ENCODE measurements around the gene SPATS1. TPM values are rescaled to one million over a fixed set of nuclear protein-coding genes. Genes with fewer than 3 reads are reported as not detected.
"Not testable (repeated sequence)": the region's sequence is repeated elsewhere in the genome, so short reads cannot be mapped to it uniquely, and the experiment has no call there.

Gene SPATS1
- total RNA-seq, 1 experiment from 2014 or later: 10.1 TPM

DNA sequence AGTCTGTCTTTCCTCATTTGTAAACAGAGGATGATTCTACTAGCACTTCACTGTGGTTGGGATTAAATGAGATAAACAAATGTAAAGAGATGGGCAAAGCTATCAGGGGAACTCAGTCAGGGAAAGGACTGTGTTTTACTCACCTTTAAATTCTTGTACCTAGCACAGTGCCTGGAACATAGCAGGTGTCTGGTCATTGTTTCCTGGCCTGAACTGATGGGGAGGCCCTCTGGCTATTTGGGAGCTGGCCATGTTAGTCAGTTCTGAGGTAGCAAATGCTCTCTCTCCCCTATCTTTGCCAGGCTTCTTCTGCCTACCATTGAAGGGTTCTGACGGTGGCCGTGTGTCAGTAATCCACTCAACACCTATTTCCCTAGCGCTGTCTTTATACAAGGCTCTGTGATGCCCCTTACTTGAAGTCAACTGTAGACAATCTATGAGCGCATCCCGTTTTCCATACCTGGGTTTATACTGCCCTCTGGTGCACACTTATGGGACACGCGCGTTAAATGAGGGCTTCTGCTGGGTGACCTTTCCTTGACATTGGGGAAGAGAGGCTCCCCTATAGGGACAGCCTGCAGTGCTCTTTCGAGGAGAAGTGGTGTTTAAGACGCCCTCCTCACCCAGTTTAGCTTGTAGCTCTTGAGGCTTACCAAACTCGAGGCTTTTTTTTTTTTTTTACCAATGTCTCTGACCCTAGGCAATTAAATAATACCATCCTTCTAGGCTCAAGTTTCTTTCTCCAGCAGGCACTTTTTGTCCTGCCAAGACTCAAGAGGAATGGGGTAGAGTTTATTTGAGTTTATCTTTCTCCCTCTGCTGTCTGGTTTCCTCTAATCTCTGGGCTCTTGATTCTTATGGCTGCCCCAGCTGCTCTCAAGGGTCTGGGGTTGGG lies 4.0 kb upstream of the SPATS1 start:
- DNase-seq (ENCODE audit: low spot score): peak; percentile 88
- in situ Hi-C loops (cut with HindIII; ENCODE audit: low sequenced_read_pairs): loop anchor here (5.0 kb wide), 1 partner anchor 81 kb away; the partner anchor contains the start of gene SLC35B2

DNA sequence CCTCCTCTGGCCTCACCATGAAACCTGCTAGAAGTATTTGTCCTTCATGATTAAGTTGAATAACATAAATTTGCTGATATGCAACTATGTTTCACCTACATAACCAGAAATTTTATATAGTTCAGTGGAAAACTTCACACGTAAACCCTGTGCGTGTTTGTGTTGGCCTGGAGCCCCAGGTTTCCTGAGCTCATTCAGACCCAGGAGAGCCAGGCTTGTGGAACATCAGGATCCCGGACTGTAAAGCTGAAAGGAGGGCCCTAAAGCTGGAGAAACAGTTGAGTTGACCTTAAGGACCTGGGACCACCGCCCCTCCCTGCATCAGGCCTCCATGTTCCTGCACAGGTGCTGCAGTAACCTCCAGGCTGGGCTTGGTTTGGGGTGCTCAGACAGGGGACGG lies 3.1 kb upstream of the SPATS1 start:
- no peak for DNase-seq (ENCODE audit: low spot score)
- in situ Hi-C loops (cut with HindIII; ENCODE audit: low sequenced_read_pairs): loop anchor here (5.0 kb wide), 1 partner anchor 82 kb away; the partner anchor contains the start of gene SLC35B2

DNA sequence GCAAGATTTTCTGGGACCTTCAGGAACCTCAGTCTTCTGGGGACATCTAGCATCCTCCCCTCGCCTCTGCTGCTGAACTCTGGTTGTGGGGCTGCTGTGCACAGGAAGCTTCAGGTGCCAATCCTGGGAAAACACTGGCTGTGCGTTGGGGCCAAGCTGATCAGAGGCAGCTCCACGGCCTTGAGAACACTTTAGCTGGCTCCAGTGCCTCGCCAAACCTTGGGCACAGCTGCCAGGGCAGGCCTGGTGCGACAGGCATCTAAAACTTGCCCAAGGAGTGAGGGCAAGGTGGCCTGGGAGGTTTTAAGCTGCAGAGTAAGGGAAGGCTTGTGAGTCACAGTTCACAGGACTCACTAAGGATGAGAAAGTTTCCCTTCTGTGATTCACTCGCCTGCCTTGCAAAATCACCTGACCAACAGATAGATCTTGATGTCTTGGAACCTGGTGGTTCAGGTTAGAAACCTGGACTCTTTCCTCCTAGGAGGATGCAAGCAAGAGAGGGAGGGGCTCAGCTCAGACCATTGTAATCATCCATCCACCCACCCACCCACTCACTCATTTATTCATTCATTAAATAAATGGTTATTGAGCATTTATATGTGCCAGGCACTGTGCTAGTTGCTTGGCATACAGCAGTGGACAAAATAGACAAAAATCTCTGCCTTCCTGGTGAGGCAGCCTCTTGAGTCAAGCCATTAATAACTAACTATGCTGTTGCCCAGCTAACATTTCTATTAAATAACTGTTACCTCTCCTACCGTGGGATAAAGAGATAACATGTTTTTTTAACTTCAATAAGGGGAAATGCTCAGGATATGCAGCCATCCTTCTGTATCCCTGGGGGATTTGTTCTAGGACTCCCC lies 2.5 kb upstream of the SPATS1 start:
- no peak for DNase-seq (ENCODE audit: low spot score)
- in situ Hi-C loops (cut with HindIII; ENCODE audit: low sequenced_read_pairs): loop anchor here (5.0 kb wide), 1 partner anchor 83 kb away; the partner anchor contains the start of gene SLC35B2

DNA sequence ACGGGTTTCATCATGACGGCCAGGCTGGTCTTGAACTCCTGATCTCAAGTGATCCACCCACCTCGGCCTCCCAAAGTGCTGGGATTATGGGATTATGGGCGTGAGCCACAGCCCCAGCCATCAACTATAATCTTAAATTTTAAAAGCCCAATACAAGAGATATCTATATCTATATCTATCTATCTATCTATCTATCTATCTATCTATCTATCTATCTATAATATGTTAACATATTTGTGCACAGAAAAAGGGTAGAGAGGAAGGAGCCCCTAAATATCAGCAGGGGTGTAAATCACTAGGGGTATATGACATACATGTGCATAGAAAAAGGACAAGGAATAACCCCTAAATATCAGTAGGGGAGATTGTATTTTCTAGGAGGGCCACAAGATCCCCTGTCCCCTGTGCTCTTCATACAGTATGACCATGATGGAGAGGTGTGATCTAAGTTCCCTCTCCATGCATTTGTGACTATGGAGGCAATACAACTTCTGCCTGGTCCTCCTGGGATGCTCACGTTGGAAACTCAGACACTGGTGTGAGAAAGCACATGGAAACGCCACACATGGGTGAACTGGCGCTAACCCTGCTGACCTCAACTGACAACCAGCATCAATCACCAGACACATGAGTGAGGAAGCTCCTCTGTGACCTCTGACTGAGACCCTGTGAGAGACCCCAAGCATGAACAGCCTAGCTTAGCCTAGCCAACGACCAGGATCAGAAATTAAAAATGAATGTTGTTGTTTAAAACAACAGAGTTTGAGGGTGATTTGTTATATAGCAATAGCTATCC lies 1.2 kb upstream of the SPATS1 start:
- DNase-seq (ENCODE audit: low spot score): no peak
- in situ Hi-C loops (cut with HindIII; ENCODE audit: low sequenced_read_pairs): no loop called here

DNA sequence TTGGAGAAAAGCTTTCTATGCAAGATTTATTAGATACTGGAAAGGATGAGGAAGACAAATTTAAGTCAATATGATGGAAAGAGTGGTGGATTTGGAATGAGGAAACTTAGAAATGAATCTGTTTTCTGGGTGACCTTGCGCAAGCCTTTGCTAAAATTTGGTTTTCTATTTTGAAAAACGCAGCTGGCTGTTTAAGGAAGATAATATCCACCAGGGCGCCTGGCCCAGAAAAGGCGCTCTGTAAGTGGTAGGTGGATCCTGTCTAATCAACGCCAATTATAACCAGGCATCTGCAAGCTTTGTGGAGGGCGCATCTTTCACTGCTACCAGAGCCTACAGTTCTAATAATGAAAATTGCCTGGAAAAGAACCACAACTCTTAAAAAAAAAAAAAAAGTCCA lies 398 bp upstream of the SPATS1 start:
- no peak for DNase-seq (ENCODE audit: low spot score)
- in situ Hi-C loops (cut with HindIII; ENCODE audit: low sequenced_read_pairs): no loop called here

DNA sequence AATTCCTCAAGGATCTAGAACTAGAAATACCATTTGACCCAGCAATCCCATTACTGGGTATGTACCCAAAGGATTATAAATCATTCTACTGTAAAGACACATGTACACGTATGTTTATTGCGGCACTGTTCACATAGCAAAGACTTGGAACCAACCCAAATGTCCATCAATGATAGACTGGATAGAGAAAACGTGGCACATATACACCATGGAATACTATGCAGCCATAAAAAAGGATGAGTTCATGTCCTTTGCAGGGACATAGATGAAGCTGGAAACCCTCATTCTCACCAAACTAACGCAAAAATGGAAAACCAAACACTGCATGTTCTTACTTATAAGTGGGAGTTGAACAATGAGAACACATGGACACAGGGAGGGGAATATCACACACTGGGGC lies 4.4 kb downstream of the SPATS1 start:
- in situ Hi-C loops (cut with HindIII; ENCODE audit: low sequenced_read_pairs); DNase-seq (ENCODE audit: low spot score): not testable (repeated sequence)

DNA sequence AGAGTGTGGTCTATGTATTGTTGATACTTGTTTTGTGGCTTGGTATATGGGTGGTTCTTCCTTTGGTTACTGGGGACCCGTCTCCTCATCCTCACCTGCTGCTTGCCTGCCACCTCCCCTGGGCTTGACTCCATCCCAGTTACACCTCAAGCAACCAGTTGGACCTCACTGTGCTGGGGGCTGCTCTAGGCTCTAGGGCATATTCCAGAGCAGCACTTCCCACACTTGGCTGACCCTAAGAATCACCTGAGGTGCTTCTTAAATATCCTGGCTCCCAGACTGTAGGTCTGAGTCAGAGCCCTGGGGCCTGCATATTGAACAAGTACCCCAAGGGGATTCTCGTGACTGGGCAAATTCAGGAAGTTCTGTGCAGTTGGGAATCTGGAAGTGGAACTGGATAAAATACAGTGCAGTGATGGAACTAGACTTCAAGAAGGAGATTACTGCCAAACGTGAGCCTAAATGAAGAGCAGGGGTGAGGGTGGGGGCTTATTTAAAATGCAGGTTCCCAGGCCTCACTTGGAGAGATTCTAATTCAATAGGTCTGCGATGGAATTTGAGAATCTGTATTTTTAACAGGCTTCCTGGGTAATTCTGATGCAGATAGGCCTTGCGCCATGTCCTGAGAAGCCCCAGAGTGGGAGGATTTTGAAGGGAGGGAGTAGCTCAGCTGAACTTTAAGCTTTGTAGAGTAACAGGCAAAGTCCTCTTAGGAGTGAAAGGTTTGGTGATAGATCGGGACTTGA lies 7.6 kb downstream of the SPATS1 start:
- DNase-seq (ENCODE audit: low spot score): no peak
- in situ Hi-C loops (cut with HindIII; ENCODE audit: low sequenced_read_pairs): no loop called here

DNA sequence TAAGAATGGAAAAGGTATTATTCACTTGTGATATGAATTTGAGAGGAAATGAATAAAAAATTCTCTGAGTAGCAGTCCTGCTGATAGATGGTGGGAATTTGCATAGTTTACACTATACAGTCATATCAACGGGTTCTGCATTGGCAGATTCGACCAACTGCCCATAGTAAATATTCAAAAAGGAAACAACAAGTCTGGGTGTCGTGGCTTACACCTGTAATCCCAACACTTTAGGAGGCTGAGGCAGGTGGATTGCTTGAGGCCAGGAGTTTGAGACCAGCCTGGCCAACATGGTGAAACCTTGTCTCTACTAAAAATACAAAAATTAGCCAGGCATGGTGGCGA lies 8.2 kb downstream of the SPATS1 start:
- in situ Hi-C loops (cut with HindIII; ENCODE audit: low sequenced_read_pairs); DNase-seq (ENCODE audit: low spot score): not testable (repeated sequence)

DNA sequence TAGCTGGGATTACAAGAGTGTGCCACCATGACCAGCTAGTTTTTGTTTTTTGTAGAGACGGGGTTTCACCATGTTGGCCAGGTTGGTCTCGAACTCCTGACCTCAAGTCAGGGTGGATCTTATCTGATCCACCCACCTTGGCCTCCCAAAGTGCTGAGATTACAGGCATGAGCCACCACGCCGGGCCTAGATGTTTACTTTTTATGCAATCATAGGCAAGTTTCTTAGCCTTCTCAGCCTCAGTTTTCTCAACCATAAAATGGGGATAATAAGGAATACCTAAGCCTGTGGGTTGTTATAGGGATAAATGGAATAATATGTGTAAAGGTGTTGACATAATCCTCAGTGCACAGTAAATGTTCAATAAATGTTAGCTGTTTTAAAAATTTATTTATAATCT lies 9.8 kb downstream of the SPATS1 start:
- in situ Hi-C loops (cut with HindIII; ENCODE audit: low sequenced_read_pairs): no loop called here

DNA sequence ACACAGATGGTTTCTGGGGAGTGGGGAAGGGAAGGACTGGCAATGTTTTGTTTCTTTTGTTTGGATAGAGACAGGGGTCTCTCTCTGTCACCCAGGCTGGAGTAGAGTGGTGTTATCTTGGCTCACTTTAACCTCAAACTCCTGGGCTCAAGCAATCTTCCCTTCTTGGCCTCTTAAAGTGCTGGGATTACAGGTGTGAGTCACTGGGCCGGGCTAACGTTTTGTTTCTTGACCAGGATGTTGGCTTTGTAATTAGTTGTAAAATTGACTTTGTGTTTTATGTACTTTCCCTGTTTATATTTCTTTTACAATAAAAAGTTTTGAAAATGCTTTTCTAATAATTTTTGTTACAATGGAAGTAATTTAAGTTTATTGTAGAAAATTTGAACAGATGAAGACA lies 10.9 kb downstream of the SPATS1 start:
- no peak for DNase-seq (ENCODE audit: low spot score)

More for the DNA sequence above, 9.8 kb downstream of the SPATS1 start:
- no peak for DNase-seq (ENCODE audit: low spot score)

DNA sequence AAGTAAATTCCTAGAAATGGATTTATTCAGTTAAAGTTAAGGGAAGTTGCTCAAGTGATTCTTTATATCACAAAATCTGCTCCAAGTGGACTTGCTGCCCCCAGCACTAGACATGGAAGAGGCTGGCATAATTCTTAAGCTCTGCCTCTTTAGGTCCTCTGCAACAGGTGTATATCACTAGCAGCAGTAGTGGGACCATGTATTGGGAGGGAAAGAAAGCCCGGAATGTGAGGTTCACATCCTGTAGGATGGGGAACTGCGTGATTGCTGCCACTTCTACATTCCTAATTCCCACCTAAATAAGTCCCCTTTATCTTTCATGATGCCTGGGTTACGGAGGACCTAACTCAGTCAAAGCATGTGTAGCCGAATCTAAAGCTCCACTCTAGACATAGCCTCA lies 13.2 kb downstream of the SPATS1 start:
- in situ Hi-C loops (cut with HindIII; ENCODE audit: low sequenced_read_pairs): no loop called here
- DNase-seq (ENCODE audit: low spot score): no peak

More for the DNA sequence above, 10.9 kb downstream of the SPATS1 start:
- in situ Hi-C loops (cut with HindIII; ENCODE audit: low sequenced_read_pairs): no loop called here

DNA sequence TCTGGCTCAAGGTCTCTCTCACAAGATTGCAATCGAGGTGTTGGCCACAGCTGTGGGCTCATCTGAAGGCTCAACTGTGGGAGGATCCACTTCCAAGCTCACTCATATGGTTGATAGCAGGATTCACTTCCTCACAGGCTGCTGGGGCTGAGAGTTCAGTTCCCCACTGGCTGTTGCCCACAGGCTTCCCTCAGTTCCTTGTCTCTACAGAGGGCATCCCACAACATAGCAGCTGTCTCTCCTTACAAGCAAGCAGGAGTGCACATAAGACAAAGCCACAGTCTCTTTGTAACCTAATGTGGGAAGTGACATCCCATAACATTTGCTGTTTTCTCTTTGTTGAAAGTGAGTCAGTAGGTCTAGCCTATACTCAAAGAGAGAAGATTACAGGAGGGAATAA lies 14.0 kb downstream of the SPATS1 start:
- DNase-seq (ENCODE audit: low spot score): no peak
- in situ Hi-C loops (cut with HindIII; ENCODE audit: low sequenced_read_pairs): no loop called here

DNA sequence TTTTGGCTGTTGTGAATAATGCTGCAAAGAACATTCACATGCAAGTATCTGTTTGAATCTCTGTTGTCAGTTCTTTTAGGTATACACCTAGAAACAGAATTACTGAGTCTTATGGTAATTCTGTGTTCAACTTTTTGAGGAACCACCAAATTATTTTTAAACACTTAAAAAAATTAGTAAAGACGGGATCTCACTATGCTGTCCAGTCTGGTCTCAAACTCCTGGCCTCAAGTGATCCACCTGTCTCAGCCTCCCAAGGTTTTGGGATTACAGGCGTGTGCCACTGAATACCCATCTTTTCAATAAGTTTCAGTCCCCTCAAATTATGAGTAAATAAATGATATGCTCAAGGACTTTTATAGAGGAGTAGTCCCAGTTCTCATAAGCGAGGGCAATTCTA lies 17.5 kb downstream of the SPATS1 start:
- DNase-seq (ENCODE audit: low spot score): no peak
- in situ Hi-C loops (cut with HindIII; ENCODE audit: low sequenced_read_pairs): no loop called here

DNA sequence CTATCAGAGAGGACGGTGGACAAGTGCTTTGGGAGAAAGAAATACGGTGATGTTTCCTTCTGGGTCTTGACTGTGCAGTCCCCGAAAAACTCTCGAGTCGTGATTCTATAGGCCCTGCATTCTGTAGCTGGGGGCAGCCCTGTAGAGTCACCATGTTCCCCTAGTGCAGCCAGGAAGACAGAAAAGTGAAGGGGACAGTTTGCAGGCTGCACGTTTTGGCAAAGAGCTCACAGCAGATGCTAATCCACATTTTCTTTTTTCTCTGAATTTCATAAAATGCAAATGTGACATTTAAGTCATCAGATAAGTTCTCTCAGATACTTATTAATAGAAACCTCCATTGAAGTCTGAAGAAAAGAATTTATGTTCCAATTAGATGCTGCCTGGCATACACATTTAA lies 19.5 kb downstream of the SPATS1 start:
- DNase-seq (ENCODE audit: low spot score): no peak
- in situ Hi-C loops (cut with HindIII; ENCODE audit: low sequenced_read_pairs): no loop called here

DNA sequence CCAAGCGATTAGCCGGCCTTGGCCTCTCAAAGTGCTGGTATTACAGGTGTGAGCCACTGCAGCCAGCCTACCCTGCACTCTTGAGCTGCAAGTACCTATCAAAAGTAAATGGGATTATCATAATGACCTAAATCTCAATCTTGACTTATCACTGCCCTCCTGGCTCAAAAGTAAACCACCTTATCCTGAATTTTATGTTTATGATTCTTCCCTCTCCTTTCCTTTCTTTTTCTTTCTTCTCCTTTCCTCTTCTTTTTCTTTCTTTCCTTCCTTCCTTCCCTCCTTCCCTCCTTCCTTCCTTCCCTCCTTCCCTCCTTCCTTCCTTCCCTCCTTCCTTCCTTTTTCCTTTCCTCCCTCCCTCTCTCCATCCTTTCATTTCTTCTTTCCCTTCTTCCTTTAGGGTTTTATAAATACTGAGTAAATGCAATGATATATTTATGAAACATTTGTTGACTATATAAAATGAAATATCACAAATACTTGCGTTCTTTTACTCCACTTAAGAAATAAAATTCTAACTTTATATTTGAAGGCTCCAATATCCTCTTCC lies 21.0 kb downstream of the SPATS1 start:
- DNase-seq (ENCODE audit: low spot score): no peak

DNA sequence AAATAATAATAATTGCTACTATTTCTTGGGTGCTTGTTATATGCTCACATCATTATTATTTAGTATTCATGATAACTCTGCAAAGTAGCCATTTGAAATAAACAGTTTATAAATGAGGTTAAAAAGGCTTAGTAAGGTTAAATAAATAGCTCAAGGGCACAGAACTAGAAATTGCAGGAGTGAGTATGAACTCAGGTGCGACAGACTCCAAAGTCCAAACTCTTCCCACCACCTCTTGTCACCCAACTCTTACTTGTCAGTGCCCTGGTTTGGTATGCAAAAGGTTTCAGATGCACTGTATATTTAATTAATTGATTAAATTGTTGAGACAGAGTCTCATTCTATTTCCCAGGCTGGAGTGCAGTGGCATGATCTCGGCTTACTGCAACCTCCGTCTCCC lies 24.3 kb downstream of the SPATS1 start:
- in situ Hi-C loops (cut with HindIII; ENCODE audit: low sequenced_read_pairs): no loop called here
- no peak for DNase-seq (ENCODE audit: low spot score)

More for the DNA sequence above, 21.0 kb downstream of the SPATS1 start:
- in situ Hi-C loops (cut with HindIII; ENCODE audit: low sequenced_read_pairs): no loop called here

DNA sequence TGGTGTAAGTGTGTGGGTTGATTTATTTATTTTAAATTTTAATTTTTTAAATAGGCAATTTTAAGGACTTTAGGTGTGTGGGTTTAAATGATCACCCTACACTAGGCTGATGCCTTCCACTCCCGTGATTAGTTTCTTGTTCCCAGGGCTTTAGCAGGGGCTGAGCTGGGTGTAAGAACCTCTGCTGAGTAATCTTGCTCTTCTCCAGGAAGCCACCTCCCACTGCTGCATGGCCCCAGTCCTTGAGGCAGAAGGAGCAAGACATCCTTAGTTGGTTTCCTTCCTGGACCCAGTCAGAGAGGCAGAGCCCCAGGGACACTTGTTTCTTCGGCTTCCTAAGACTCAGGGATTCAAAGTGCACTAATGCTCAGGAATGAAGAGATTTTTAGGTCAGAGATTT lies 25.2 kb downstream of the SPATS1 start:
- no peak for DNase-seq (ENCODE audit: low spot score)
- in situ Hi-C loops (cut with HindIII; ENCODE audit: low sequenced_read_pairs): no loop called here

DNA sequence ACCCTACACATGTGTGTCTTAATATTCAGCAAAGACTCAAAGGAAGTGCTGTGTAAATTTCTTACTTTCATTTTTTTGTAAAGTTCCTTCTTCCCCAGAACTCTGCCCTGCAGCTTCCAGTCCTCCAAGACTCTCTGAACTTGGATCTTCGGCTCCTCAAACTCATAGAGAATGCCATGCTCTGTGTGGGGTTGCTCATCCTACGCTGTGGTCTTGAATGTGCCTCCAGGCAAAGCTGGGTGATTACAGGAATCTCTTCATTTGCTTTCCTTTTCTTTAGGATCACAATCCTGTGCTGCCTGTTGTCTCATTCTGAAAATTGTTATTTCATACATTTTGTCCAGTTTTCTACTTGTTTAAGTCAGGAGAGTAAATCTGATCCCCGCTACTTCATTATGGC lies 30.6 kb downstream of the SPATS1 start:
- in situ Hi-C loops (cut with HindIII; ENCODE audit: low sequenced_read_pairs): no loop called here
- no peak for DNase-seq (ENCODE audit: low spot score)

Data from G401 (cell line).